ENCODE measurements around the gene LBX2.

- TF ChIP-seq REST (IDR thresholded peaks at IDR 0.05; ENCODE audit: low read depth) (no peak), SIN3A (IDR thresholded peaks at IDR 0.05; ENCODE audit: low read depth) (no peak), POLR2A (IDR thresholded peaks at IDR 0.05; ENCODE audit: borderline replicate concordance, extremely low read depth, insufficient read depth, insufficient read length) (no peak)
These were observed 39.5 kb upstream of the LBX2 start for GRCh38 chr2:74538881-74539339.
